Kidney (tissue), 14 donors: ENCODE results near the gene HOXB5. TPM values are rescaled to one million over a fixed set of nuclear protein-coding genes. Genes with fewer than 3 reads are reported as not detected.

Experiments used
- DNase-seq, 5 donors: peaks; one replicate each; pipeline ENCODE4 v3.0.0-alpha.2; 2013 to 2020
- FAIRE-seq: peaks from 2 replicates; lab custom pipeline; 2012; peaks lifted over from hg19 to GRCh38; lab: Jason Lieb, UNC
- H3K27ac ChIP-seq, 2 donors: one replicate each; pipeline ENCODE4 v1.7.0; 2013; ENCODE audit warnings: low read depth in 2 of 2, low read length in 2 of 2, inconsistent platforms in 1 of 2
- H3K27me3 ChIP-seq: one replicate; pipeline ENCODE4 v1.7.1; 2013; ENCODE audit warnings: low read length, inconsistent platforms; ENCODE audit not compliant: control insufficient read depth, insufficient read depth
- H3K36me3 ChIP-seq, 3 donors: one replicate each; pipeline versions ENCODE4 v1.7.0 to v1.7.1; 2013; ENCODE audit warnings: low read length in 3 of 3, control low read depth in 1 of 3, inconsistent platforms in 1 of 3; ENCODE audit not compliant: insufficient read depth in 3 of 3, control insufficient read depth in 2 of 3
- H3K4me1 ChIP-seq, 3 donors: one replicate each; pipeline versions ENCODE4 v1.7.0 to v1.7.1; 2013; ENCODE audit warnings: low read length in 3 of 3, inconsistent platforms in 1 of 3, low read depth in 1 of 3; ENCODE audit not compliant: control insufficient read depth in 2 of 3, insufficient read depth in 2 of 3
- H3K4me3 ChIP-seq, 3 donors: one replicate each; pipeline versions ENCODE4 v1.7.0 to v1.8.1; 2013; ENCODE audit warnings: low read length in 3 of 3, control low read depth in 1 of 3, inconsistent platforms in 1 of 3
- H3K9ac ChIP-seq, 3 donors: one replicate each; pipeline versions ENCODE4 v1.7.0 to v1.7.1; 2013; ENCODE audit warnings: low read length in 3 of 3, control low read depth in 1 of 3, inconsistent platforms in 1 of 3
- H3K9me3 ChIP-seq, 3 donors: one replicate each; pipeline versions ENCODE4 v1.7.0 to v1.7.1; 2013; ENCODE audit warnings: low read length in 3 of 3, control low read depth in 1 of 3, inconsistent platforms in 1 of 3; ENCODE audit not compliant: control insufficient read depth in 2 of 3, insufficient read depth in 1 of 3
- CTCF ChIP-seq: IDR thresholded peaks from 3 replicates; pipeline ENCODE4 v1.5.1; 2012; ENCODE audit warnings: mild to moderate bottlenecking, moderate library complexity, borderline replicate concordance; ENCODE audit not compliant: insufficient read depth; ENCODE audit errors: extremely low read depth
- intact Hi-C: fragments of 100-400 bp; cut with DNase I; formaldehyde crosslinking; loops from one replicate; pipeline ENCODE4 v1.11.1; 2022
- polyA plus RNA-seq: library from polyadenylated mRNA; stranded (reverse); fragments of 350-450 nt; fragmentation: Illumina TruSeq; extraction: RNeasy Lipid Tissue Mini Kit (QIAGEN cat#74804); gene quantifications from one replicate; pipeline ENCODE4 v1.2.3, GENCODE V29; 2014; ENCODE audit warnings: low read depth, low replicate concordance; ENCODE audit not compliant: insufficient read depth
- total RNA-seq: library from RNA; stranded (reverse); fragmentation: NEBNext Ultra II Directional; extraction: Animal tissue kit (Norgen Biotek cat#: 25700); gene quantifications from one replicate; pipeline ENCODE4 v1.2.1, GENCODE V29; 2021
- donor health status: control.
- donor health status: control.
- donor health status: control.
- donor health status: control.
- donor health status: control.
- donor health status: DM: yes; HTN: yes; CAD: no.
- donor health status: Normal renal cell carcinoma (clear cell type).

The HOXB5 gene
- total and polyA plus RNA-seq, 2 donors from 2014 or later = 12.3 to 27.0 TPM

- peak overlapping the region in 1 of 3 donors; percentile 4 for H3K9ac ChIP-seq
- H3K27me3 ChIP-seq = no peaks in the 10 kb centered on the region
- DNase-seq = no peak
- intact Hi-C loops = no loop called here
- no peak for TF ChIP-seq CTCF
- H3K4me1 ChIP-seq = peaks cover 41 to 66% (median 59%) of the 10 kb centered on the region in 3 donors
- H3K36me3 ChIP-seq = peaks cover 2 to 8% (median 5%) of the 10 kb centered on the region in 3 donors
- H3K9me3 ChIP-seq = no peaks in the 10 kb centered on the region
- no peak overlapping the region for H3K4me3 ChIP-seq
- FAIRE-seq = no peak
- H3K27ac ChIP-seq = peak overlapping the region; percentile 28 to 39
Measured at GRCh38 chr17:48563867-48564187, 29.8 kb downstream of the HOXB5 start.

GRCh38 chr17:48563385-48563838, 30.2 kb downstream of the HOXB5 start:
- H3K27me3 ChIP-seq = no peaks in the 10 kb centered on the region
- intact Hi-C loops = no loop called here
- peaks cover 41 to 65% (median 59%) of the 10 kb centered on the region in 3 donors for H3K4me1 ChIP-seq
- H3K9me3 ChIP-seq = no peaks in the 10 kb centered on the region
- H3K27ac ChIP-seq = peak overlapping the region; percentile 39 to 58
- FAIRE-seq = no peak
- H3K36me3 ChIP-seq = peaks cover 2 to 8% (median 5%) of the 10 kb centered on the region in 3 donors
- peak overlapping the region; percentile 4 to 31 (median 8) for H3K9ac ChIP-seq
- peak overlapping the region in 2 of 3 donors; percentile 9 to 28 for H3K4me3 ChIP-seq
- peak in 4 of 5 donors; percentile 84 to 95 (median 90) for DNase-seq
- no peak for TF ChIP-seq CTCF

DNA sequence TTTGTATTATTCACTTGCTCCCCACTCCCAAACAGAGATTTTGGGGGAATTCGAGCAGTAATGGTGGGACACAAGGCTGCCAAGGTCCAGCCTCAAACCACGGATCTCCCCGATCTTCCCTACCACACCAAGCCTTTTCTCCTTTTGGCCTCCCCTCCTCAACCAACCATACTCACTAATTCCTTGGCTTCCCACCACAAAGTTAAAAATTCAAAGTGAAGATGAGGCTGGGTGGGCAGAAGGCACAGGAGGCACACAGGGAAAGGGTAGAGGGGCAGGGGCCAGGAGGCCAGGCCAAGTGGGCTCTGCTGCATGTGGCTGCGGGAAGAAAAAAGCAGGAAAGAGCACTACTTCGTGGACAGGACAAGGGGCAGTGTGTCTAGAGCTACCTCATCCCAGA, 30.6 kb downstream of the HOXB5 start:
- DNase-seq (no peak), FAIRE-seq (no peak)
- Histone ChIP-seq H3K36me3 (peaks cover 2 to 8% (median 5%) of the 10 kb centered on the region in 3 donors), H3K27ac (peak overlapping the region; percentile 39 to 58), H3K27me3 (no peaks in the 10 kb centered on the region), H3K9me3 (no peaks in the 10 kb centered on the region), H3K4me3 (peak overlapping the region in 1 of 3 donors; percentile 9), H3K9ac (peak overlapping the region in 2 of 3 donors; percentile 4 to 31), H3K4me1 (peaks cover 41 to 67% (median 61%) of the 10 kb centered on the region in 3 donors)
- no peak for TF ChIP-seq CTCF
- intact Hi-C loops = no loop called here
